H1 (cell line): ENCODE results near the gene CELSR1.

Source experiments
- CEBPB ChIP-seq: IDR thresholded peaks from 2 replicates; pipeline ENCODE4 v1.6.1; 2012; ENCODE audit warnings: low read depth, low read length
- PHF8 ChIP-seq: fragments of 200-600 bp; sonication (generic); conservative IDR thresholded peaks from 2 replicates; pipeline ENCODE4 v1.7.1; 2012; ENCODE audit warnings: low read depth, mild to moderate bottlenecking, inconsistent platforms, low read length, moderate library complexity
- POLR2A ChIP-seq, 2 experiments: IDR thresholded peaks; 1 replicate in 1 of 2; 2 replicates in 1 of 2; pipeline ENCODE4 v1.6.1; 2011; ENCODE audit warnings: low read depth in 2 of 2, low read length in 2 of 2, mild to moderate bottlenecking in 2 of 2; ENCODE audit errors: control extremely low read depth in 1 of 2
- RFX5 ChIP-seq: IDR thresholded peaks from 2 replicates; pipeline ENCODE4 v1.6.1; 2011; ENCODE audit warnings: low read depth, low read length, improper control_type of control experiment, borderline replicate concordance
- TF ChIP-seq, protein P1 (sequence below), 3 experiments: IDR thresholded peaks; 1 replicate in 2 of 3; 2 replicates in 1 of 3; pipeline versions ENCODE4 v1.5.1 to v1.6.1; 2011; ENCODE audit warnings: low read length in 3 of 3, mild to moderate bottlenecking in 3 of 3, inconsistent platforms in 2 of 3, low read depth in 1 of 3, moderate library complexity in 1 of 3; ENCODE audit not compliant: insufficient read depth in 1 of 3; ENCODE audit errors: control extremely low read depth in 1 of 3
- TF ChIP-seq, protein P2 (sequence below): IDR thresholded peaks from 2 replicates; pipeline ENCODE4 v1.6.1; 2012; ENCODE audit warnings: inconsistent platforms

DNA sequence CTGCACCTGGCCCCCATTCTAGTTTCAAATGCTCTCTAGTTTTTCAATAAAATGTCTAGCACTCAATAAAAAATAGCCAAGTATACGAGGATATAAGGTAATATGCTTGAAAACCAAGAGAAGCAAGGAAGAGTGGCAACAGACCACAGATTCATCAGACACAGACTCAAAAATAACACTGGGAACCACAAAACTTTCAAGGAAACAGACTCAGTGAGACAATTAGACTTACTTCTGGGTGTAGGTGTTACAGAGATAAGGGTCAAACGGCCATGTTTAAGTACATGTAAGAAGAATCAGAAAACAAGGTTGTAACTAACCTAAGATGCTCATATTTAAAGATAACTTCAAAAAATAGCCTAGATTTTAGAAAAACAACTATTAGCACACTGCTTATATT, 134.9 kb downstream of the CELSR1 start:
- TF ChIP-seq PHF8 (no peak), POLR2A (IDR thresholded peaks at IDR 0.05; ENCODE audit: control extremely low read depth in 1 of 2, low read depth in 2 of 2, low read length in 2 of 2) (no peak), RFX5 (no peak), CEBPB (no peak)
- TF ChIP-seq, protein P1, sequence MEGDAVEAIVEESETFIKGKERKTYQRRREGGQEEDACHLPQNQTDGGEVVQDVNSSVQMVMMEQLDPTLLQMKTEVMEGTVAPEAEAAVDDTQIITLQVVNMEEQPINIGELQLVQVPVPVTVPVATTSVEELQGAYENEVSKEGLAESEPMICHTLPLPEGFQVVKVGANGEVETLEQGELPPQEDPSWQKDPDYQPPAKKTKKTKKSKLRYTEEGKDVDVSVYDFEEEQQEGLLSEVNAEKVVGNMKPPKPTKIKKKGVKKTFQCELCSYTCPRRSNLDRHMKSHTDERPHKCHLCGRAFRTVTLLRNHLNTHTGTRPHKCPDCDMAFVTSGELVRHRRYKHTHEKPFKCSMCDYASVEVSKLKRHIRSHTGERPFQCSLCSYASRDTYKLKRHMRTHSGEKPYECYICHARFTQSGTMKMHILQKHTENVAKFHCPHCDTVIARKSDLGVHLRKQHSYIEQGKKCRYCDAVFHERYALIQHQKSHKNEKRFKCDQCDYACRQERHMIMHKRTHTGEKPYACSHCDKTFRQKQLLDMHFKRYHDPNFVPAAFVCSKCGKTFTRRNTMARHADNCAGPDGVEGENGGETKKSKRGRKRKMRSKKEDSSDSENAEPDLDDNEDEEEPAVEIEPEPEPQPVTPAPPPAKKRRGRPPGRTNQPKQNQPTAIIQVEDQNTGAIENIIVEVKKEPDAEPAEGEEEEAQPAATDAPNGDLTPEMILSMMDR (IDR thresholded peaks at IDR 0.05; ENCODE audit: control extremely low read depth in 1 of 3, insufficient read depth in 1 of 3, low read depth in 1 of 3, low read length in 3 of 3) = no peak
- TF ChIP-seq, protein P2, sequence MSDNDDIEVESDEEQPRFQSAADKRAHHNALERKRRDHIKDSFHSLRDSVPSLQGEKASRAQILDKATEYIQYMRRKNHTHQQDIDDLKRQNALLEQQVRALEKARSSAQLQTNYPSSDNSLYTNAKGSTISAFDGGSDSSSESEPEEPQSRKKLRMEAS = no peak
